HCT116 (cell line): Measurements from ENCODE around the gene RPS6KA2. TPM values are rescaled to one million over a fixed set of nuclear protein-coding genes. Genes with fewer than 3 reads are reported as not detected.

ENCODE experiments used
- ATAC-seq: fragments of 200-7000 bp; cut with Tn5 transposase; 2 replicates; pipeline ENCODE4 v1.9.1; 2020; ENCODE audit warnings: mild to moderate bottlenecking, moderate library complexity
- BruUV-seq: library from RNA; stranded (reverse); fragments of 400-500 nt; replicated peaks from 2 replicates; lab custom pipeline; 2021; lab: Mats Ljungman, UMichigan
- CTCF ChIA-PET: fragments of 300-600 bp; sonication (Branson Sonifier 250); formaldehyde crosslinking; loops from one replicate; lab custom pipeline; 2021; ENCODE audit warnings: antibody characterized with exemption; lab: Charles Lee
- POLR2A ChIA-PET: fragments of 300-600, 350-600 bp; sonication (Branson Sonifier 250); formaldehyde crosslinking; loops from one replicate; lab custom pipeline; 2021; ENCODE audit warnings: antibody characterized with exemption; lab: Charles Lee
- RAD21 ChIA-PET, 2 experiments: fragments of 300-600 bp; sonication (Branson Sonifier 250); formaldehyde crosslinking; loops; one replicate each; lab custom pipeline; 2023; ENCODE audit warnings: low total read pairs in 2 of 2; ENCODE audit not compliant: uncharacterized antibody in 2 of 2, unreplicated experiment in 2 of 2, low non-redundant PET in 1 of 2; lab: Charles Lee
- DNase-seq: peaks from one replicate; pipeline ENCODE4 v3.0.0-alpha.2; 2010; ENCODE audit warnings: low read depth, low spot score
- H2AFZ ChIP-seq: fragments of 200-600 bp; shearing (Covaris generic), sonication (generic); 2 replicates; pipeline ENCODE4 v1.6.1; 2017; ENCODE audit warnings: low read depth, mixed run types, mixed read lengths, antibody characterized with exemption, low read length; ENCODE audit not compliant: poor library complexity, severe bottlenecking
- H3K27ac ChIP-seq: 2 replicates; pipeline ENCODE4 v1.5.1; 2012; ENCODE audit warnings: low read depth, low read length
- H3K27me3 ChIP-seq: fragments of 200-600 bp; sonication (generic); 2 replicates; pipeline ENCODE4 v1.6.1; 2016; ENCODE audit warnings: mixed run types, low read length, mixed read lengths; ENCODE audit not compliant: insufficient read depth
- H3K36me3 ChIP-seq, 2 experiments: fragments of 200-500 bp in 1 of 2; fragments of 200-600 bp in 1 of 2; sonication (Bioruptor generic) in 1 of 2; sonication (generic) in 1 of 2; 2 replicates each; pipeline versions ENCODE4 v1.5.1 to v1.6.1; 2014 to 2016; ENCODE audit warnings: low read length in 2 of 2, inconsistent platforms in 1 of 2, mixed read lengths in 1 of 2, mixed run types in 1 of 2; ENCODE audit not compliant: insufficient read depth in 2 of 2, control insufficient read depth in 1 of 2
- H3K4me1 ChIP-seq, 2 experiments: fragments of 200-600 bp in 1 of 2; sonication (generic) in 1 of 2; 2 replicates each; pipeline versions ENCODE4 v1.5.1 to v1.6.1; 2012 to 2017; ENCODE audit warnings: low read length in 2 of 2, inconsistent platforms in 1 of 2, mild to moderate bottlenecking in 1 of 2, mixed read lengths in 1 of 2, mixed run types in 1 of 2, moderate library complexity in 1 of 2; ENCODE audit not compliant: insufficient read depth in 2 of 2, control insufficient read depth in 1 of 2
- H3K4me2 ChIP-seq: fragments of 200-600 bp; sonication (generic); 2 replicates; pipeline ENCODE4 v1.6.1; 2017; ENCODE audit warnings: mixed run types, low read length, mixed read lengths
- H3K4me3 ChIP-seq, 2 experiments: fragments of 200-600 bp in 1 of 2; sonication (generic) in 1 of 2; replicated peaks in 1 of 2; 2 replicates each; pipeline ENCODE4 v1.5.1; 2011 to 2016; ENCODE audit warnings: low read length in 2 of 2, control low read depth in 1 of 2, low read depth in 1 of 2, mild to moderate bottlenecking in 1 of 2, mixed read lengths in 1 of 2, mixed run types in 1 of 2
- H3K79me2 ChIP-seq: fragments of 200-600 bp; sonication (generic); 2 replicates; pipeline ENCODE4 v1.6.1; 2017; ENCODE audit warnings: mild to moderate bottlenecking, mixed run types, low read length, moderate library complexity, mixed read lengths; ENCODE audit not compliant: insufficient read depth
- H3K9ac ChIP-seq: fragments of 200-600 bp; sonication (generic); 2 replicates; pipeline ENCODE4 v1.6.1; 2016; ENCODE audit warnings: low read length, mixed read lengths
- H3K9me2 ChIP-seq: fragments of 200-600 bp; sonication (generic), shearing (Covaris generic); 2 replicates; pipeline ENCODE4 v1.6.1; 2017; ENCODE audit warnings: mixed run types, mild to moderate bottlenecking, moderate library complexity; ENCODE audit not compliant: insufficient read depth
- H3K9me3 ChIP-seq, 2 experiments: fragments of 200-500 bp in 1 of 2; fragments of 200-600 bp in 1 of 2; sonication (Bioruptor generic) in 1 of 2; sonication (generic) in 1 of 2; 2 replicates each; pipeline ENCODE4 v1.6.1; 2014 to 2017; ENCODE audit warnings: low read length in 2 of 2, mixed read lengths in 2 of 2, inconsistent platforms in 1 of 2, low read depth in 1 of 2, mild to moderate bottlenecking in 1 of 2, mixed run types in 1 of 2, moderate library complexity in 1 of 2; ENCODE audit not compliant: control insufficient read depth in 1 of 2, insufficient read depth in 1 of 2
- H4K20me1 ChIP-seq: fragments of 200-600 bp; sonication (generic), shearing (Covaris generic); 2 replicates; pipeline ENCODE4 v1.6.1; 2017; ENCODE audit warnings: mixed run types, mild to moderate bottlenecking, moderate library complexity; ENCODE audit not compliant: insufficient read depth
- CBX3 ChIP-seq: IDR thresholded peaks from 2 replicates; pipeline ENCODE4 v1.6.1; 2012; ENCODE audit warnings: low read depth
- CEBPB ChIP-seq: IDR thresholded peaks from 2 replicates; pipeline ENCODE4 v1.6.1; 2012; ENCODE audit warnings: low read depth
- CTCF ChIP-seq, 3 experiments: fragments of 200-600 bp in 1 of 3; sonication (generic) in 1 of 3; IDR thresholded peaks in 2 of 3; conservative IDR thresholded peaks in 1 of 3; 2 replicates each; pipeline ENCODE4 v1.5.1; 2012 to 2017; ENCODE audit warnings: low read depth in 2 of 3, low read length in 2 of 3, antibody characterized with exemption in 1 of 3, borderline replicate concordance in 1 of 3, control low read depth in 1 of 3, mild to moderate bottlenecking in 1 of 3, mixed read lengths in 1 of 3, mixed run types in 1 of 3, moderate library complexity in 1 of 3; ENCODE audit not compliant: insufficient read depth in 1 of 3
- ELF1 ChIP-seq: IDR thresholded peaks from 2 replicates; pipeline ENCODE4 v1.6.1; 2012; ENCODE audit warnings: low read depth, borderline replicate concordance
- EZH2phosphoT487 ChIP-seq: fragments of 200-600 bp; IDR thresholded peaks from 2 replicates; pipeline ENCODE4 v1.6.1; 2018; ENCODE audit warnings: antibody characterized with exemption, borderline replicate concordance
- FOSL1 ChIP-seq: IDR thresholded peaks from 2 replicates; pipeline ENCODE4 v1.6.1; 2012; ENCODE audit warnings: low read depth
- JUND ChIP-seq: IDR thresholded peaks from 2 replicates; pipeline ENCODE4 v1.6.1; 2012
- POLR2AphosphoS5 ChIP-seq: IDR thresholded peaks from 2 replicates; pipeline ENCODE4 v1.6.1; 2011; ENCODE audit warnings: mild to moderate bottlenecking, low read depth, low read length, moderate library complexity
- RAD21 ChIP-seq: IDR thresholded peaks from 2 replicates; pipeline ENCODE4 v1.6.1; 2012; ENCODE audit warnings: low read depth, mild to moderate bottlenecking
- REST ChIP-seq: IDR thresholded peaks from 2 replicates; pipeline ENCODE4 v1.6.1; 2012; ENCODE audit warnings: low read depth
- SP1 ChIP-seq: IDR thresholded peaks from 2 replicates; pipeline ENCODE4 v1.6.1; 2012; ENCODE audit warnings: low read depth
- SRF ChIP-seq: IDR thresholded peaks from 2 replicates; pipeline ENCODE4 v1.6.1; 2012; ENCODE audit warnings: low read depth
- TCF7L2 ChIP-seq: IDR thresholded peaks from 2 replicates; pipeline ENCODE4 v1.7.0; 2011; ENCODE audit warnings: borderline replicate concordance, inconsistent platforms; ENCODE audit not compliant: insufficient read depth, insufficient read length; ENCODE audit errors: extremely low read depth
- ZFX ChIP-seq: fragments of 450-650 bp; IDR thresholded peaks from 2 replicates; pipeline ENCODE4 v1.6.1; 2017
- ZNF274 ChIP-seq: fragments of 200-500 bp; sonication (Bioruptor generic); IDR thresholded peaks from 2 replicates; pipeline ENCODE4 v1.6.1; 2014; ENCODE audit warnings: mild to moderate bottlenecking, low read depth, low read length, inconsistent platforms
- intact Hi-C: fragments of 100-400 bp; cut with micrococcal nuclease; formaldehyde crosslinking; loops from 2 replicates; pipeline ENCODE4 v1.10.0; 2022
- total RNA-seq: library from RNA; stranded (reverse); gene quantifications from one replicate; pipeline ENCODE4 v1.2.1, GENCODE V29; 2021; ENCODE audit not compliant: unreplicated experiment
- TF ChIP-seq, protein P1 (sequence below): IDR thresholded peaks from 2 replicates; pipeline ENCODE4 v1.6.1; 2012

Gene RPS6KA2
- total RNA-seq, 1 experiment from 2014 or later: 8.5 TPM

- TF ChIP-seq FOSL1 (no peak), ZNF274 (no peak), POLR2AphosphoS5 (no peak), SP1 (no peak), REST (no peak), ZFX (no peak), CBX3 (no peak), CTCF (IDR thresholded peaks at IDR 0.05 in 2 of 3, conservative IDR thresholded peaks at IDR 0.05 in 1 of 3; ENCODE audit: borderline replicate concordance in 1 of 3, insufficient read depth in 1 of 3, low read depth in 2 of 3, low read length in 2 of 3) (no peak), SRF (no peak), ELF1 (no peak), CEBPB (no peak), RAD21 (no peak), JUND (no peak), EZH2phosphoT487 (no peak), TCF7L2 (no peak)
- TF ChIP-seq, protein P1, sequence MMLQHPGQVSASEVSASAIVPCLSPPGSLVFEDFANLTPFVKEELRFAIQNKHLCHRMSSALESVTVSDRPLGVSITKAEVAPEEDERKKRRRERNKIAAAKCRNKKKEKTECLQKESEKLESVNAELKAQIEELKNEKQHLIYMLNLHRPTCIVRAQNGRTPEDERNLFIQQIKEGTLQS: no peak
- CTCF ChIA-PET: no interaction called here
- Histone ChIP-seq H3K27ac (no peak overlapping the region), H4K20me1 (no peaks in the 10 kb centered on the region), H3K9me2 (no peaks in the 10 kb centered on the region), H2AFZ (no peak overlapping the region), H3K9me3 (no peaks in the 10 kb centered on the region), H3K4me3 (no peak overlapping the region), H3K4me1 (no peaks in the 10 kb centered on the region), H3K4me2 (no peak overlapping the region), H3K9ac (no peak overlapping the region), H3K79me2 (no peaks in the 10 kb centered on the region), H3K27me3 (no peaks in the 10 kb centered on the region), H3K36me3 (no peaks in the 10 kb centered on the region)
- no TSS peak for BruUV-seq
- ATAC-seq (no peak), DNase-seq (no peak)
- intact Hi-C loops: no loop called here
- RAD21 ChIA-PET: no interaction called here
- POLR2A ChIA-PET: no interaction called here
These were observed 166.3 kb downstream of the RPS6KA2 start for GRCh38 chr6:166460473-166461437.
